HUES48 (cell line): ENCODE data around the gene TEX35.

ENCODE experiments used
- H3K27ac ChIP-seq: one replicate; pipeline ENCODE4 v1.7.0; 2013; ENCODE audit warnings: low read depth, low read length, inconsistent platforms
- H3K27me3 ChIP-seq: 2 replicates; pipeline ENCODE4 v1.6.1; 2013; ENCODE audit warnings: mild to moderate bottlenecking, low read length; ENCODE audit not compliant: control insufficient read depth, insufficient read depth
- H3K36me3 ChIP-seq: 2 replicates; pipeline ENCODE4 v1.6.1; 2013; ENCODE audit warnings: low read length; ENCODE audit not compliant: control insufficient read depth, insufficient read depth
- H3K4me1 ChIP-seq: 2 replicates; pipeline ENCODE4 v1.6.1; 2013; ENCODE audit warnings: mild to moderate bottlenecking, low read length; ENCODE audit not compliant: control insufficient read depth, insufficient read depth
- H3K4me3 ChIP-seq: 2 replicates; pipeline ENCODE4 v1.5.1; 2013; ENCODE audit warnings: mild to moderate bottlenecking, low read depth, low read length
- H3K9ac ChIP-seq: 2 replicates; pipeline ENCODE4 v1.6.1; 2013; ENCODE audit warnings: mild to moderate bottlenecking, low read depth, low read length, moderate library complexity
- H3K9me3 ChIP-seq: 2 replicates; pipeline ENCODE4 v1.6.1; 2013; ENCODE audit warnings: low read length; ENCODE audit not compliant: control insufficient read depth, insufficient read depth

Gene TEX35

GRCh38 chr1:178485541-178485981 is 27.3 kb upstream of the TEX35 start:
- H3K9ac ChIP-seq: no peak overlapping the region
- H3K9me3 ChIP-seq: no peaks in the 10 kb centered on the region
- H3K4me3 ChIP-seq: no peak overlapping the region
- no peaks in the 10 kb centered on the region for H3K27me3 ChIP-seq
- H3K36me3 ChIP-seq: no peaks in the 10 kb centered on the region
- no peaks in the 10 kb centered on the region for H3K4me1 ChIP-seq
- no peak overlapping the region for H3K27ac ChIP-seq

DNA sequence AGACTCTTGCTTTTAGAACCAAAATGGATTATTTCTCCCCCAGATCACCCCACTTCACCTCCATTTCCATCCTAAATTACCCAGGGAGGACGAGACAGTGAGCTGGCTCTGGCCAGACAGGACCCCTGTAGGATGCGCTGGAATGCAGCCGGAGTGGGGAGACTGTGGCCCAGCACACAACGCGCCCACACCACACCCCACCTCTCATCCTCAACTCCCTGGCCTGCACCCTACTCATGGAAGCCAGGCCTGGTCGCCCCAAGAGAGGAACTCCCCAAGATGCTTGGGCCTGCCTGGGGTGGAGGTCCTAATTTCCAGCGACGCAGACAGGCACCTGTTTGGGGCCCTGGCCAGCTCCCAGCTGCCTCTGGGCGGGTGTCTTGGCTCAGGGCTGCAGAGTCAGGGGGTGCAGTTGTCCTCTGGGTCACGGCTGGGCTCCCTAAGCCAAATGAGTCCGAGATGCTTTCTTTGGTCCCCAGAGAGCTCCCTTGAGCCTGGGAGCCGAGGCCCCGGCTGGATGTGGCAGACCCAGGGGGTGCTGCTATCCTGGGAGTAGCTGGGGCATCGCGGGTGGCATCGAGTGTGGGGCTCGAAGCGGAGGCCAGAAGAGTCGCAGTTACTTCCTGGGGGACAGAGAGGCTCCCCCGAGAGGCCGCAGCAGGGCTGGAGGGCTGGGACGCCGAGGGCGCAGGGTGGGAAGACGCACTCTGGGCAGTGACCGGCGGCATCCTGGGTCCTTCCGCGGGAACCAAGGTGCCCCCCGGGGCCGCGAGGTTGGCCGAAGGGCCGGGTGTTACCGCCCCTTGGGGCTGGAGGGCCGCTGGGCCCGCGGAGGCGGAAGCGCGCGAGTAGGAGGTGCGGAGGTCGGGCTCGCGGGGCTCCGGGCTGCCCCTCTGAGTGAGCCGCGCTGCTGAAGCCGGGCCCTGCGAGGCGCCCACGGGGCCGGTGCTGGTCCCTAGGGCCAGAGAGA is 26.5 kb upstream of the TEX35 start:
- no peak overlapping the region for H3K4me3 ChIP-seq
- H3K9me3 ChIP-seq: no peaks in the 10 kb centered on the region
- no peaks in the 10 kb centered on the region for H3K36me3 ChIP-seq
- H3K4me1 ChIP-seq: no peaks in the 10 kb centered on the region
- H3K9ac ChIP-seq: no peak overlapping the region
- H3K27ac ChIP-seq: no peak overlapping the region
- H3K27me3 ChIP-seq: no peaks in the 10 kb centered on the region

GRCh38 chr1:178487070-178487615 is 25.8 kb upstream of the TEX35 start:
- Histone ChIP-seq H3K9ac (no peak overlapping the region), H3K9me3 (no peaks in the 10 kb centered on the region), H3K27me3 (no peaks in the 10 kb centered on the region), H3K4me3 (no peak overlapping the region), H3K27ac (no peak overlapping the region), H3K36me3 (no peaks in the 10 kb centered on the region), H3K4me1 (no peaks in the 10 kb centered on the region)

GRCh38 chr1:178488393-178488792 is 24.5 kb upstream of the TEX35 start:
- Histone ChIP-seq H3K36me3 (no peaks in the 10 kb centered on the region), H3K27me3 (no peaks in the 10 kb centered on the region), H3K9me3 (no peaks in the 10 kb centered on the region), H3K4me1 (no peaks in the 10 kb centered on the region), H3K9ac (no peak overlapping the region), H3K27ac (no peak overlapping the region), H3K4me3 (no peak overlapping the region)

- Histone ChIP-seq H3K36me3 (no peaks in the 10 kb centered on the region), H3K9me3 (no peaks in the 10 kb centered on the region), H3K4me3 (no peak overlapping the region), H3K27me3 (no peaks in the 10 kb centered on the region), H3K27ac (no peak overlapping the region), H3K9ac (no peak overlapping the region), H3K4me1 (no peaks in the 10 kb centered on the region)
These were observed 23.5 kb upstream of the TEX35 start for GRCh38 chr1:178489399-178489798.

DNA sequence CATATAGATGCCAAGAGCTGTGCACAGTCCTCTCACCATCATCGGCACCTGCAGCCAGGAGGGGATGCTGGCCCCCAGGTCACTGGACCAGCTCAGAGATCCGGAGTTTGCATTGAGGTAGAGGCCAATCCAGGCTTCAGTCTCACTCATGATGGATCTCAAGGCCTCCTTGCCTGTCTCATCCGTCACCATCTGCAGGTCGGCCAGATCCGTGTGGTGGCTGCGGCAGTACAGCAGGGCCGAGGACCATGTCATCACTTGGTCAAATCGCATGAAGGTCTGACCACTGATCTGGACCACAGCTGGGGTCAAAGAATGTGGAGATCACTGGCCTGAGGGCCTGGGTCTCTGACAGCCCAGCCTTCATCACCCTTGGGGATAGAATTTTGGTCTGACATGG is 22.8 kb upstream of the TEX35 start:
- no peaks in the 10 kb centered on the region for H3K9me3 ChIP-seq
- no peaks in the 10 kb centered on the region for H3K4me1 ChIP-seq
- no peaks in the 10 kb centered on the region for H3K27me3 ChIP-seq
- H3K36me3 ChIP-seq: no peaks in the 10 kb centered on the region
- no peak overlapping the region for H3K27ac ChIP-seq
- no peak overlapping the region for H3K4me3 ChIP-seq
- H3K9ac ChIP-seq: no peak overlapping the region

- Histone ChIP-seq H3K27me3 (no peaks in the 10 kb centered on the region), H3K9me3 (no peaks in the 10 kb centered on the region), H3K9ac (no peak overlapping the region), H3K4me1 (no peaks in the 10 kb centered on the region), H3K4me3 (no peak overlapping the region), H3K27ac (no peak overlapping the region), H3K36me3 (no peaks in the 10 kb centered on the region)
These were observed 21.9 kb upstream of the TEX35 start for GRCh38 chr1:178490967-178491366.

- Histone ChIP-seq H3K9ac (no peak overlapping the region), H3K9me3 (no peaks in the 10 kb centered on the region), H3K27me3 (no peaks in the 10 kb centered on the region), H3K36me3 (no peaks in the 10 kb centered on the region), H3K4me1 (no peaks in the 10 kb centered on the region), H3K27ac (no peak overlapping the region), H3K4me3 (no peak overlapping the region)
These were observed 21.2 kb upstream of the TEX35 start for GRCh38 chr1:178491721-178492120.

DNA sequence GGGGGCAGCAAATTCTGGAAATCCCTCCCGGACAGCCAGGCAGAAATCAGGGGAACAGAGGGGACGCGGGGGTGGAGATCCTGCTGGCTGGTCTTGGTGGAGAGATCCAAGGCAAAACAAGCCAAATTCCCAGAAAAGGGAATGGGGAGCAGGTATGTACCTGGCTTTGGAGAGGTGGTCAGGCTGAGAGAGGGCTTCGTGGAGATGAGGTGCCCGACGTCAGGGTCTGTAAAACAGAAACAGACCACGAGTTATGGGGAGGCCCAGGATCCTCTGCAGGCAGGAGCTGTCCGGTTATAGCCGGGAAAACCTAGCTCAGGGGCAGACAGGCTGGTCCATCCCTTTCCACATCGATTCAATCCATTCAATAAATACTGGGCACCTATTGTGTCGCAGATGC is 20.6 kb upstream of the TEX35 start:
- Histone ChIP-seq H3K36me3 (no peaks in the 10 kb centered on the region), H3K4me1 (no peaks in the 10 kb centered on the region), H3K27ac (no peak overlapping the region), H3K9me3 (no peaks in the 10 kb centered on the region), H3K27me3 (no peaks in the 10 kb centered on the region), H3K9ac (no peak overlapping the region), H3K4me3 (no peak overlapping the region)

DNA sequence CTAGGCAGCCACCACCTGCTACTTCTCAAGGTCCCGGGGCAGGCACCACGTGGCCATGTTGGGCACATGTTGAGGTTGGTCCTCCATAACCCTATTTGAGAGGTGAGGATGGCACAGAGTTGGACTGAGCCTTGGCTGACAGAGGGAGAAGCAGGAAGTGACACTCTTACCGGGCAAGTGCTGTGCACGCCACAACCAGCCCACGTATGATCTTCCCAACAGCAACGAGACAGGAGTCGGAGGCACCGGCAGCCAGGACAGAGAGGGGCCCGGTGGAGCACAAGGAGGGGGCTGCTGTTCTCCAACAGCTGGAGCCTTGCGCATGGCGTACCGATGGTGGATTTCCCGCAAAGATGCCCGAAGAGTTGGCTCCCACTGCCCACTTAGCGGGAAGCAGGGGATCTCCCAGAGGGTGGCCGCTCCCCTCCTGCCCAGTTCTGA is 19.6 kb upstream of the TEX35 start:
- H3K9ac ChIP-seq: no peak overlapping the region
- no peaks in the 10 kb centered on the region for H3K27me3 ChIP-seq
- no peaks in the 10 kb centered on the region for H3K9me3 ChIP-seq
- no peaks in the 10 kb centered on the region for H3K4me1 ChIP-seq
- no peak overlapping the region for H3K27ac ChIP-seq
- H3K36me3 ChIP-seq: no peaks in the 10 kb centered on the region
- no peak overlapping the region for H3K4me3 ChIP-seq

DNA sequence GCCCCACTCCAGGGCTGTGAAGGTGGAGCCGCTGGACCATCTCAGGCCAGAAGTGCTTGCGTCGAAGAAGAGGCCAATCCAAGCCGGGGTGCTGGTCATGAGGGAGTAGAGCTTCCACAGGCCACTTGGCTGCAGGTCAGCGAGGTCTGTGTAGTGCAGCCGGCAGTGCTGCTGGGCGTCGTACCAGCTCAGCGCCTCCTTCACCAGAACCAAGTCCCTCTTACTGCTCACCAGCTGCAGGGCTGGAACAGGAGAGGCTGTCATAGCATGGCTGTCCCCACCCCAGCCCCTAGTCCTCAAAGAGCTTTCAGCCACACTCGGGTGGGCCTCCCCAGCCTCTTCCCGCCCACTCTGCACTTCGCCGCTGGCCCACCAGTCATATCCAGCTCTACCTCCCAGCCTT is 18.3 kb upstream of the TEX35 start:
- H3K4me1 ChIP-seq: no peaks in the 10 kb centered on the region
- H3K27ac ChIP-seq: no peak overlapping the region
- H3K4me3 ChIP-seq: no peak overlapping the region
- H3K36me3 ChIP-seq: no peaks in the 10 kb centered on the region
- H3K27me3 ChIP-seq: no peaks in the 10 kb centered on the region
- no peak overlapping the region for H3K9ac ChIP-seq
- no peaks in the 10 kb centered on the region for H3K9me3 ChIP-seq
